HCT116 (cell line): Measurements from ENCODE around the gene NUB1. TPM values are rescaled to one million over a fixed set of nuclear protein-coding genes. Genes with fewer than 3 reads are reported as not detected.
A peak's percentile ranks its signal among the peaks of the same experiment; 100 is the strongest.

ENCODE experiments used
- ATAC-seq: fragments of 200-7000 bp; cut with Tn5 transposase; 2 replicates; pipeline ENCODE4 v1.9.1; 2020; ENCODE audit warnings: mild to moderate bottlenecking, moderate library complexity
- BruUV-seq: library from RNA; stranded (reverse); fragments of 400-500 nt; replicated peaks from 2 replicates; lab custom pipeline; 2021; lab: Mats Ljungman, UMichigan
- CTCF ChIA-PET: fragments of 300-600 bp; sonication (Branson Sonifier 250); formaldehyde crosslinking; loops from one replicate; lab custom pipeline; 2021; ENCODE audit warnings: antibody characterized with exemption; lab: Charles Lee
- POLR2A ChIA-PET: fragments of 300-600, 350-600 bp; sonication (Branson Sonifier 250); formaldehyde crosslinking; loops from one replicate; lab custom pipeline; 2021; ENCODE audit warnings: antibody characterized with exemption; lab: Charles Lee
- RAD21 ChIA-PET, 2 experiments: fragments of 300-600 bp; sonication (Branson Sonifier 250); formaldehyde crosslinking; loops; one replicate each; lab custom pipeline; 2023; ENCODE audit warnings: low total read pairs in 2 of 2; ENCODE audit not compliant: uncharacterized antibody in 2 of 2, unreplicated experiment in 2 of 2, low non-redundant PET in 1 of 2; lab: Charles Lee
- DNase-seq: peaks from one replicate; pipeline ENCODE4 v3.0.0-alpha.2; 2010; ENCODE audit warnings: low read depth, low spot score
- H2AFZ ChIP-seq: fragments of 200-600 bp; shearing (Covaris generic), sonication (generic); 2 replicates; pipeline ENCODE4 v1.6.1; 2017; ENCODE audit warnings: low read depth, mixed run types, mixed read lengths, antibody characterized with exemption, low read length; ENCODE audit not compliant: poor library complexity, severe bottlenecking
- H3K27ac ChIP-seq: 2 replicates; pipeline ENCODE4 v1.5.1; 2012; ENCODE audit warnings: low read depth, low read length
- H3K27me3 ChIP-seq: fragments of 200-600 bp; sonication (generic); 2 replicates; pipeline ENCODE4 v1.6.1; 2016; ENCODE audit warnings: mixed run types, low read length, mixed read lengths; ENCODE audit not compliant: insufficient read depth
- H3K36me3 ChIP-seq, 2 experiments: fragments of 200-500 bp in 1 of 2; fragments of 200-600 bp in 1 of 2; sonication (Bioruptor generic) in 1 of 2; sonication (generic) in 1 of 2; 2 replicates each; pipeline versions ENCODE4 v1.5.1 to v1.6.1; 2014 to 2016; ENCODE audit warnings: low read length in 2 of 2, inconsistent platforms in 1 of 2, mixed read lengths in 1 of 2, mixed run types in 1 of 2; ENCODE audit not compliant: insufficient read depth in 2 of 2, control insufficient read depth in 1 of 2
- H3K4me1 ChIP-seq, 2 experiments: fragments of 200-600 bp in 1 of 2; sonication (generic) in 1 of 2; 2 replicates each; pipeline versions ENCODE4 v1.5.1 to v1.6.1; 2012 to 2017; ENCODE audit warnings: low read length in 2 of 2, inconsistent platforms in 1 of 2, mild to moderate bottlenecking in 1 of 2, mixed read lengths in 1 of 2, mixed run types in 1 of 2, moderate library complexity in 1 of 2; ENCODE audit not compliant: insufficient read depth in 2 of 2, control insufficient read depth in 1 of 2
- H3K4me2 ChIP-seq: fragments of 200-600 bp; sonication (generic); 2 replicates; pipeline ENCODE4 v1.6.1; 2017; ENCODE audit warnings: mixed run types, low read length, mixed read lengths
- H3K4me3 ChIP-seq, 2 experiments: fragments of 200-600 bp in 1 of 2; sonication (generic) in 1 of 2; replicated peaks in 1 of 2; 2 replicates each; pipeline ENCODE4 v1.5.1; 2011 to 2016; ENCODE audit warnings: low read length in 2 of 2, control low read depth in 1 of 2, low read depth in 1 of 2, mild to moderate bottlenecking in 1 of 2, mixed read lengths in 1 of 2, mixed run types in 1 of 2
- H3K79me2 ChIP-seq: fragments of 200-600 bp; sonication (generic); 2 replicates; pipeline ENCODE4 v1.6.1; 2017; ENCODE audit warnings: mild to moderate bottlenecking, mixed run types, low read length, moderate library complexity, mixed read lengths; ENCODE audit not compliant: insufficient read depth
- H3K9ac ChIP-seq: fragments of 200-600 bp; sonication (generic); 2 replicates; pipeline ENCODE4 v1.6.1; 2016; ENCODE audit warnings: low read length, mixed read lengths
- H3K9me2 ChIP-seq: fragments of 200-600 bp; sonication (generic), shearing (Covaris generic); 2 replicates; pipeline ENCODE4 v1.6.1; 2017; ENCODE audit warnings: mixed run types, mild to moderate bottlenecking, moderate library complexity; ENCODE audit not compliant: insufficient read depth
- H3K9me3 ChIP-seq, 2 experiments: fragments of 200-500 bp in 1 of 2; fragments of 200-600 bp in 1 of 2; sonication (Bioruptor generic) in 1 of 2; sonication (generic) in 1 of 2; 2 replicates each; pipeline ENCODE4 v1.6.1; 2014 to 2017; ENCODE audit warnings: low read length in 2 of 2, mixed read lengths in 2 of 2, inconsistent platforms in 1 of 2, low read depth in 1 of 2, mild to moderate bottlenecking in 1 of 2, mixed run types in 1 of 2, moderate library complexity in 1 of 2; ENCODE audit not compliant: control insufficient read depth in 1 of 2, insufficient read depth in 1 of 2
- H4K20me1 ChIP-seq: fragments of 200-600 bp; sonication (generic), shearing (Covaris generic); 2 replicates; pipeline ENCODE4 v1.6.1; 2017; ENCODE audit warnings: mixed run types, mild to moderate bottlenecking, moderate library complexity; ENCODE audit not compliant: insufficient read depth
- ATF3 ChIP-seq: IDR thresholded peaks from 2 replicates; pipeline ENCODE4 v1.6.1; 2012
- CBX3 ChIP-seq: IDR thresholded peaks from 2 replicates; pipeline ENCODE4 v1.6.1; 2012; ENCODE audit warnings: low read depth
- CEBPB ChIP-seq: IDR thresholded peaks from 2 replicates; pipeline ENCODE4 v1.6.1; 2012; ENCODE audit warnings: low read depth
- CTCF ChIP-seq, 3 experiments: fragments of 200-600 bp in 1 of 3; sonication (generic) in 1 of 3; IDR thresholded peaks in 2 of 3; conservative IDR thresholded peaks in 1 of 3; 2 replicates each; pipeline ENCODE4 v1.5.1; 2012 to 2017; ENCODE audit warnings: low read depth in 2 of 3, low read length in 2 of 3, antibody characterized with exemption in 1 of 3, borderline replicate concordance in 1 of 3, control low read depth in 1 of 3, mild to moderate bottlenecking in 1 of 3, mixed read lengths in 1 of 3, mixed run types in 1 of 3, moderate library complexity in 1 of 3; ENCODE audit not compliant: insufficient read depth in 1 of 3
- EGR1 ChIP-seq: IDR thresholded peaks from 2 replicates; pipeline ENCODE4 v1.6.1; 2012; ENCODE audit warnings: low read depth
- EZH2 ChIP-seq: fragments of 200-600 bp; sonication (generic); IDR thresholded peaks from 2 replicates; pipeline ENCODE4 v1.6.1; 2017; ENCODE audit warnings: antibody characterized with exemption, mixed run types
- EZH2phosphoT487 ChIP-seq: fragments of 200-600 bp; IDR thresholded peaks from 2 replicates; pipeline ENCODE4 v1.6.1; 2018; ENCODE audit warnings: antibody characterized with exemption, borderline replicate concordance
- FOSL1 ChIP-seq: IDR thresholded peaks from 2 replicates; pipeline ENCODE4 v1.6.1; 2012; ENCODE audit warnings: low read depth
- JUND ChIP-seq: IDR thresholded peaks from 2 replicates; pipeline ENCODE4 v1.6.1; 2012
- MAX ChIP-seq: IDR thresholded peaks from 2 replicates; pipeline ENCODE4 v1.6.1; 2012
- POLR2A ChIP-seq: IDR thresholded peaks from 2 replicates; pipeline ENCODE4 v1.7.0; 2011; ENCODE audit warnings: borderline replicate concordance; ENCODE audit not compliant: insufficient read depth, insufficient read length; ENCODE audit errors: extremely low read depth
- POLR2AphosphoS5 ChIP-seq: IDR thresholded peaks from 2 replicates; pipeline ENCODE4 v1.6.1; 2011; ENCODE audit warnings: mild to moderate bottlenecking, low read depth, low read length, moderate library complexity
- RAD21 ChIP-seq: IDR thresholded peaks from 2 replicates; pipeline ENCODE4 v1.6.1; 2012; ENCODE audit warnings: low read depth, mild to moderate bottlenecking
- SIN3A ChIP-seq: IDR thresholded peaks from 2 replicates; pipeline ENCODE4 v1.6.1; 2012; ENCODE audit warnings: low read depth
- SP1 ChIP-seq: IDR thresholded peaks from 2 replicates; pipeline ENCODE4 v1.6.1; 2012; ENCODE audit warnings: low read depth
- SRF ChIP-seq: IDR thresholded peaks from 2 replicates; pipeline ENCODE4 v1.6.1; 2012; ENCODE audit warnings: low read depth
- TCF7L2 ChIP-seq: IDR thresholded peaks from 2 replicates; pipeline ENCODE4 v1.7.0; 2011; ENCODE audit warnings: borderline replicate concordance, inconsistent platforms; ENCODE audit not compliant: insufficient read depth, insufficient read length; ENCODE audit errors: extremely low read depth
- YY1 ChIP-seq: IDR thresholded peaks from 2 replicates; pipeline ENCODE4 v1.6.1; 2011; ENCODE audit warnings: low read length, low read depth, moderate library complexity, mild to moderate bottlenecking; ENCODE audit not compliant: insufficient replicate concordance; ENCODE audit errors: extremely low read depth
- ZBTB33 ChIP-seq: IDR thresholded peaks from 2 replicates; pipeline ENCODE4 v1.6.1; 2011; ENCODE audit warnings: mild to moderate bottlenecking, low read length, moderate library complexity; ENCODE audit not compliant: insufficient replicate concordance; ENCODE audit errors: extremely low read depth
- ZFX ChIP-seq: fragments of 450-650 bp; IDR thresholded peaks from 2 replicates; pipeline ENCODE4 v1.6.1; 2017
- ZNF274 ChIP-seq: fragments of 200-500 bp; sonication (Bioruptor generic); IDR thresholded peaks from 2 replicates; pipeline ENCODE4 v1.6.1; 2014; ENCODE audit warnings: mild to moderate bottlenecking, low read depth, low read length, inconsistent platforms
- intact Hi-C: fragments of 100-400 bp; cut with micrococcal nuclease; formaldehyde crosslinking; loops from 2 replicates; pipeline ENCODE4 v1.10.0; 2022
- total RNA-seq: library from RNA; stranded (reverse); gene quantifications from one replicate; pipeline ENCODE4 v1.2.1, GENCODE V29; 2021; ENCODE audit not compliant: unreplicated experiment

Gene NUB1
- total RNA-seq, 1 experiment from 2014 or later, result 44.0 TPM

GRCh38 chr7:151426441-151426903 lies 84.9 kb downstream of the NUB1 start:
- intact Hi-C loops, result no loop called here
- Histone ChIP-seq H3K79me2 (no peaks in the 10 kb centered on the region), H3K9ac (no peak overlapping the region), H3K4me1 (peaks cover 51 to 64% of the 10 kb centered on the region in 2 experiments), H3K36me3 (no peaks in the 10 kb centered on the region), H2AFZ (peak overlapping the region; percentile 52), H3K4me3 (peak overlapping the region in 1 of 2 experiments; percentile 27; a peak in 2 of 4 replicates), H3K4me2 (peak overlapping the region; percentile 70), H3K9me3 (peaks cover 4 to 7% of the 10 kb centered on the region in 2 experiments; a peak in 3 of 4 replicates), H3K9me2 (no peaks in the 10 kb centered on the region), H3K27ac (peak overlapping the region; percentile 87), H3K27me3 (no peaks in the 10 kb centered on the region), H4K20me1 (no peaks in the 10 kb centered on the region)
- DNase-seq, result peak; percentile 60
- POLR2A ChIA-PET, result no interaction called here
- RAD21 ChIA-PET, result interaction anchor here in 1 of 2 experiments (0.6 kb wide), 1 partner anchor 32 kb away, joined by 3 read pairs; no protein-coding TSS in a partner anchor
- ATAC-seq, result peak; percentile 68
- BruUV-seq, result no TSS peak
- CTCF ChIA-PET, result interaction anchor here (1.3 kb wide), 1 partner anchor 58 kb away, joined by 4 read pairs; no protein-coding TSS in a partner anchor
- TF ChIP-seq ZFX (no peak), RAD21 (peak; percentile 16; the same call in 1 of the 2 replicates), POLR2A (no peak), FOSL1 (peak; percentile 71), MAX (peak; percentile 10; the same call in 1 of the 2 replicates), EZH2 (no peak), POLR2AphosphoS5 (peak; percentile 34; the same call in 1 of the 2 replicates), JUND (peak; percentile 67; the same call in 1 of the 2 replicates), TCF7L2 (peak; percentile 93), SP1 (peak; percentile 37; the same call in 1 of the 2 replicates), CTCF (IDR thresholded peaks at IDR 0.05 in 2 of 3, conservative IDR thresholded peaks at IDR 0.05 in 1 of 3; ENCODE audit: borderline replicate concordance in 1 of 3, insufficient read depth in 1 of 3, low read depth in 2 of 3, low read length in 2 of 3) (no peak), SIN3A (no peak), YY1 (no peak), ZNF274 (no peak), CBX3 (peak; percentile 57; the same call in 1 of the 2 replicates), EZH2phosphoT487 (no peak), CEBPB (no peak), SRF (no peak), EGR1 (peak; percentile 30; the same call in 1 of the 2 replicates), ZBTB33 (no peak), ATF3 (no peak)
